ENCODE measurements around the gene PRKAR2B.

DNA sequence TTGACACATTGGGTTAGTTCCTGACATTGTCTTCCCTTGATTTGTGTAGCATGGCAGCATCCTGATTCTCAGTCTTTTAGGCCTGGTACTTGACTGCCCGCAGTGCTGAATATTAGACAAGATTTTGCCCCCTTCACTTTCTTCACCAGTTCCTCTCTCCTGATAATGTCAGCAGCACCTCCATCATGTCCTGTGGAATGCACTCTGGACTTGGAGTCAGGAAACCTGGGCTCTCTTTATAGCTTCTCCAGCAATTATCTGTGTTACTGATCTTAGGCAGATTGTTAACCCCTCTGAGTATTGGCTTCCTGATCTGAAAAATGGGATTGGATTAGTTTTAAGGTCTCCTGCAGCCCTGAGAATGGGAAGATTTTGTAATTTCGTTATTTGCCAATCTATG is 143.3 kb downstream of the PRKAR2B start:
- TF ChIP-seq, protein P1, sequence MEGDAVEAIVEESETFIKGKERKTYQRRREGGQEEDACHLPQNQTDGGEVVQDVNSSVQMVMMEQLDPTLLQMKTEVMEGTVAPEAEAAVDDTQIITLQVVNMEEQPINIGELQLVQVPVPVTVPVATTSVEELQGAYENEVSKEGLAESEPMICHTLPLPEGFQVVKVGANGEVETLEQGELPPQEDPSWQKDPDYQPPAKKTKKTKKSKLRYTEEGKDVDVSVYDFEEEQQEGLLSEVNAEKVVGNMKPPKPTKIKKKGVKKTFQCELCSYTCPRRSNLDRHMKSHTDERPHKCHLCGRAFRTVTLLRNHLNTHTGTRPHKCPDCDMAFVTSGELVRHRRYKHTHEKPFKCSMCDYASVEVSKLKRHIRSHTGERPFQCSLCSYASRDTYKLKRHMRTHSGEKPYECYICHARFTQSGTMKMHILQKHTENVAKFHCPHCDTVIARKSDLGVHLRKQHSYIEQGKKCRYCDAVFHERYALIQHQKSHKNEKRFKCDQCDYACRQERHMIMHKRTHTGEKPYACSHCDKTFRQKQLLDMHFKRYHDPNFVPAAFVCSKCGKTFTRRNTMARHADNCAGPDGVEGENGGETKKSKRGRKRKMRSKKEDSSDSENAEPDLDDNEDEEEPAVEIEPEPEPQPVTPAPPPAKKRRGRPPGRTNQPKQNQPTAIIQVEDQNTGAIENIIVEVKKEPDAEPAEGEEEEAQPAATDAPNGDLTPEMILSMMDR (IDR thresholded peaks at IDR 0.05): no peak
- no peak for TF ChIP-seq EZH2 (IDR thresholded peaks at IDR 0.05; ENCODE audit: borderline replicate concordance, insufficient read depth, low read depth, low read length, poor library complexity, severe bottlenecking)
